ENCODE data around the gene TIMP2.
A peak's percentile ranks its signal among the peaks of the same experiment; 100 is the strongest.

TIMP2 gene

DNA sequence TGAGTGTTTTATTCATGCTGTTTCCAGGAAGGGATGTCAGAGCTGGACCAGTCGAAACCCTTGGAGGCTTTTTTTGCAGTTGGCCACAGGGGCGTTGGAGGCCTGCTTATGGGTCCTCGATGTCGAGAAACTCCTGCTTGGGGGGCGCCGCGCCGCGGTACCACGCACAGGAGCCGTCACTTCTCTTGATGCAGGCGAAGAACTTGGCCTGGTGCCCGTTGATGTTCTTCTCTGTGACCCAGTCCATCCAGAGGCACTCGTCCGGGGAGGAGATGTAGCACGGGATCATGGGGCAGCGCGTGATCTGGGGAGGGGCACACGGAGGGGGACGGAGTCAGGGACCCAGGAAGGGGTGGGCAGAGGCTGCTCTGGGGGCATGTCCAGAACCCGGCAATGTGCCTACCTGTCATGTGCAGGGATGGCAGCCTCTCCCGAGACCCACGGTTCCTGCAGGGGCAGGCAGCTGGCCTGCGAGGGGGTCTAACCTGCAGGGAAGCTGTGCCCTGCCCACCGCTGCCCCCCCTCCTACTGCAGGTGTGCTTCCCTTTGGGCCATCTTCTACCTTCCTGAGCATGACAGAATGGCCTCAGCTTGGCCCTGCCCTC is 69.5 kb downstream of the TIMP2 start:
- Histone ChIP-seq H3K4me1 (ENCODE audit: control insufficient read depth in 1 of 2, insufficient read depth in 2 of 2, low read length in 2 of 2) (no peaks in the 10 kb centered on the region), H3K27me3 (ENCODE audit: low read depth, low read length) (no peaks in the 10 kb centered on the region), H3K27ac (ENCODE audit: low read length) (no peak overlapping the region), H3K4me3 (ENCODE audit: low read depth in 1 of 2, low read length in 2 of 2) (no peak overlapping the region), H3K36me3 (ENCODE audit: control insufficient read depth in 1 of 2, insufficient read depth in 2 of 2, low read length in 2 of 2) (peaks cover 16 to 48% of the 10 kb centered on the region in 2 donors), H3K9me3 (ENCODE audit: control insufficient read depth in 1 of 2, low read length in 2 of 2) (no peaks in the 10 kb centered on the region)

DNA sequence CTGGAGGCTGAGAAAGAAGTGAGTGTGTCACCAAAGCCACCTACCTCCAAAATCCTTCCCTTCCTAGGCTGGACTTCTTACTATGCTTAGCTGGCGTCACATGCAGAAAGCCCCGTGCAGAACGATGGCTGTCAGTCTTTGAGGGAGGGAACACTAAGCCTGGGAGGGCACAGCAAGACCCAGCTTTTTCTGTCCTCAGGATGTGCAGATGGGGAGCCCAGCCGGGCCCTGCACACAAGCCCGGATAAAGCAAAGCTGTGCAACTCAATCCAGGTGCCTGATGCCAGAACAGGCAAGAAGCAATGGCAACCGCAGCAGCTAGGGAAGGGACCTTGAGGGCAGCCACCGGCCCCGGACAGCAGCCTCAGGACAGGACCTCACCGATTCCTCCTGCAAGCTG is 70.7 kb downstream of the TIMP2 start:
- Histone ChIP-seq H3K4me1 (ENCODE audit: control insufficient read depth in 1 of 2, insufficient read depth in 2 of 2, low read length in 2 of 2) (no peaks in the 10 kb centered on the region), H3K36me3 (ENCODE audit: control insufficient read depth in 1 of 2, insufficient read depth in 2 of 2, low read length in 2 of 2) (peaks cover 16 to 44% of the 10 kb centered on the region in 2 donors), H3K27ac (ENCODE audit: low read length) (no peak overlapping the region), H3K4me3 (ENCODE audit: low read depth in 1 of 2, low read length in 2 of 2) (no peak overlapping the region), H3K9me3 (ENCODE audit: control insufficient read depth in 1 of 2, low read length in 2 of 2) (no peaks in the 10 kb centered on the region), H3K27me3 (ENCODE audit: low read depth, low read length) (no peaks in the 10 kb centered on the region)

DNA sequence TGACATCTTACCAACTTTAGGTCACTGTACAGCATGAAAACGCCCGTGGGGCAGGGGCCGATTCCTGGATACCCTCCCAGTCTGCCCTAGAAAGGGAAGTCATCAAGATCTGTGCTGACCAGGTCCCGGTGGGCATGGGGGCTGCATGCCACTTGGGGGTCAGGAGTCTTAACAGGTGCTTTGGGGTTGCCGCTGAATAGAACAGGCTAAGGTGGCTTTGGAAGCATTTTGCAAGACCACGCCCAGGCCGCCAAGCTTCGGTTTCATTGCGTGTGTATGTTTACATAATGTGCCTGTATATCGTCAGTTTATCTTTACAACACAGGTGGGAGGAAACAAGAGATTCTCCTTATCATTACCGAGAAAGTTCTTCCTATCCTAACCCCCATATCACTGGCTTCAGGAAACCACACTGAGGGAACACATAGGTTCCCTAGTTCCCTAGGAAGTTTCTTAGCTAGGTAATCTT is 71.2 kb downstream of the TIMP2 start:
- peaks cover 16 to 44% of the 10 kb centered on the region in 2 donors for H3K36me3 ChIP-seq (ENCODE audit: control insufficient read depth in 1 of 2, insufficient read depth in 2 of 2, low read length in 2 of 2)
- H3K4me3 ChIP-seq (ENCODE audit: low read depth in 1 of 2, low read length in 2 of 2), result no peak overlapping the region
- H3K9me3 ChIP-seq (ENCODE audit: control insufficient read depth in 1 of 2, low read length in 2 of 2), result no peaks in the 10 kb centered on the region
- no peaks in the 10 kb centered on the region for H3K4me1 ChIP-seq (ENCODE audit: control insufficient read depth in 1 of 2, insufficient read depth in 2 of 2, low read length in 2 of 2)
- no peak overlapping the region for H3K27ac ChIP-seq (ENCODE audit: low read length)
- H3K27me3 ChIP-seq (ENCODE audit: low read depth, low read length), result no peaks in the 10 kb centered on the region

DNA sequence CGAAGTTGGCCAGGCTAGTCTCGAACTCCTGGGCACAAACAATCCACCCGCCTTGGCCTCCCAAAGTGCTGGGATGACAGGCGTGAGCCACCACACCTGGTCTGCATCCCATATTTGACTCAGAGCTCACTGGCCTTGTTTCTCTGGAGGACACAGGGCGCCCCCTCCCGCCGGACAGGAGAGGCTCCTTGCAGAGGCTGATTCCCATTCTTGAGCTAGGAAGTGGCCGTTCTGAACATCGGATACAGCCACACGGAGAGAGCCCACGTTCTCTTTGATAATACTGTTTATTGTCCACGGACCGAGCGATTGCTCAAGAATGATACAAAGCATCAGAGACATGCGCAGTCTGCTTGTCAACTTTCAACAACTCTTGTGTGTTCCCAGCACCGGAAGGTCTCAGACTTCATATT is 72.5 kb downstream of the TIMP2 start:
- Histone ChIP-seq H3K36me3 (ENCODE audit: control insufficient read depth in 1 of 2, insufficient read depth in 2 of 2, low read length in 2 of 2) (peaks cover 16 to 44% of the 10 kb centered on the region in 2 donors), H3K4me3 (ENCODE audit: low read depth in 1 of 2, low read length in 2 of 2) (no peak overlapping the region), H3K4me1 (ENCODE audit: control insufficient read depth in 1 of 2, insufficient read depth in 2 of 2, low read length in 2 of 2) (no peaks in the 10 kb centered on the region), H3K27ac (ENCODE audit: low read length) (no peak overlapping the region), H3K9me3 (ENCODE audit: control insufficient read depth in 1 of 2, low read length in 2 of 2) (no peaks in the 10 kb centered on the region), H3K27me3 (ENCODE audit: low read depth, low read length) (no peaks in the 10 kb centered on the region)

DNA sequence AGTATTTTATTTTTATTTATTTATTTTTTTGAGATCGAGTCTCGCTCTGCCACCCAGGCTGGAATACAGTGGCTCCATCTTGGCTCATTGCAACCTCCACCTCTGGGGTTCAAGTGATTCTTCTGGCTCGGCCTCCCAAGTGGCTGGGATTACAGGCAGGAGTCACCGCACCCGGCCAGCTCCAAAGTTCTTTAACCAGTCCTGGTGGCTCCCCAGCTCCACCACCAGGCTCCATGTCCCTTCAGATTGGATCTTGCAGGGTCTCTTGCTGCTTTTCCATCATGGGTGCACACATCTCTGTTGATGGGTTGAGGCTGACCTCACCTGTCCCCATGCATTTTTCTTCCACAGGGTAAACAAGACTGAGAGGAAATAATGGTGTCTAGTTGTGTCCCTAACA is 76.2 kb downstream of the TIMP2 start:
- no peaks in the 10 kb centered on the region for H3K9me3 ChIP-seq (ENCODE audit: control insufficient read depth in 1 of 2, low read length in 2 of 2)
- H3K4me1 ChIP-seq (ENCODE audit: control insufficient read depth in 1 of 2, insufficient read depth in 2 of 2, low read length in 2 of 2), result no peaks in the 10 kb centered on the region
- no peaks in the 10 kb centered on the region for H3K27me3 ChIP-seq (ENCODE audit: low read depth, low read length)
- no peak overlapping the region for H3K27ac ChIP-seq (ENCODE audit: low read length)
- no peak overlapping the region for H3K4me3 ChIP-seq (ENCODE audit: low read depth in 1 of 2, low read length in 2 of 2)
- H3K36me3 ChIP-seq (ENCODE audit: control insufficient read depth in 1 of 2, insufficient read depth in 2 of 2, low read length in 2 of 2), result peaks cover 3 to 13% of the 10 kb centered on the region in 2 donors

DNA sequence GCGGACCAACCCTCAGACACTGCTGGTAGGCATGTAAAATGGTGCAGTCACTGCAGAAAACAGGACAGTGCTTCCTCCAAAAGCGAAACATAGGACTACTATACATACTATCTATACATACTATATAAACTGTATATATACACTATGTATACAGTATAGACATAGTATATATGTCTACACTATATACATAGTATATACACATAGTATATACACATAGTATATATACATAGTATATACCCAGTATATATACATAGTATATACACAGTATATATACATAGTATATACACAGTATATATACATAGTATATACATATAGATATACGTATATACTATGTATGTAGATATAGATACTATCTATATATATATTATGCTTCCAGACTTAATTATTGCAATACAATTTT is 78.1 kb downstream of the TIMP2 start:
- Histone ChIP-seq H3K27ac (ENCODE audit: low read length) (no peak overlapping the region), H3K4me1 (ENCODE audit: control insufficient read depth in 1 of 2, insufficient read depth in 2 of 2, low read length in 2 of 2) (no peaks in the 10 kb centered on the region), H3K9me3 (ENCODE audit: control insufficient read depth in 1 of 2, low read length in 2 of 2) (no peaks in the 10 kb centered on the region), H3K4me3 (ENCODE audit: low read depth in 1 of 2, low read length in 2 of 2) (no peak overlapping the region), H3K27me3 (ENCODE audit: low read depth, low read length) (no peaks in the 10 kb centered on the region), H3K36me3 (ENCODE audit: control insufficient read depth in 1 of 2, insufficient read depth in 2 of 2, low read length in 2 of 2) (no peaks in the 10 kb centered on the region)

DNA sequence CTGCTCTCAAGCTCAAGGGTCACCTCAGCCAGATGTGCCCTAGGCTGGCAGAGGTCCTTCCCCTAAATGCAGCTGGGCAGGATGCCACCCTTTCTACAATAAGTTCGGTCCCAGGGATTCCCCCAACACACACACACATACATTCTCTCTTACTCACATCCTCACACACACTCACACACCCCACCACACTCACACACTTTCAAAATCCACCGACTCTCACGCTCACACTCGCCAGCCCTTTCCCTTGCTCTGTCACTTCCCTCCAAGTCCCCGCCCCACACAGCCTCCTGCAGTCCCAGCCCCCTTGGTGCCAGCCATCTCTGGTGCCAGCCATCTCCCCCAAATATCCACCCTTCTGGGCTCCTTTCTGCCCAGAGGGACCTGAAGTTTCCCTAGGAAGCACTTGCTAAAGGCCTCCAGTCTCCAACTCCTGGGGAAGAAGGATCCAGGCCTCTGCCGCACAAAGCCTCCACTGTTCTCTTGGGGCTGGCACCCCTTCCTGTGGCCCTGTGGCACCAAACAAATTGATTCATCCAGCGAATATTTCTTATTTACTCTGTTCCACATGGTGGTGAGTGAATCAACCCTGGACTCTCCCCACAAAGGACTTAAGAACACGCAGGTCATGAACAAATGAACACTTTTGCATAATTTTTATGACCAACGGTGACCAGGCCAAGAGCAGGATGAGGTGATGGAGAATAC is 80.7 kb downstream of the TIMP2 start:
- no peak overlapping the region for H3K4me3 ChIP-seq (ENCODE audit: low read depth in 1 of 2, low read length in 2 of 2)
- no peak overlapping the region for H3K27ac ChIP-seq (ENCODE audit: low read length)
- peaks cover 7 to 10% of the 10 kb centered on the region in 2 donors for H3K4me1 ChIP-seq (ENCODE audit: control insufficient read depth in 1 of 2, insufficient read depth in 2 of 2, low read length in 2 of 2)
- no peaks in the 10 kb centered on the region for H3K9me3 ChIP-seq (ENCODE audit: control insufficient read depth in 1 of 2, low read length in 2 of 2)
- no peaks in the 10 kb centered on the region for H3K27me3 ChIP-seq (ENCODE audit: low read depth, low read length)
- peaks cover 0 to 4% of the 10 kb centered on the region in 2 donors for H3K36me3 ChIP-seq (ENCODE audit: control insufficient read depth in 1 of 2, insufficient read depth in 2 of 2, low read length in 2 of 2)

DNA sequence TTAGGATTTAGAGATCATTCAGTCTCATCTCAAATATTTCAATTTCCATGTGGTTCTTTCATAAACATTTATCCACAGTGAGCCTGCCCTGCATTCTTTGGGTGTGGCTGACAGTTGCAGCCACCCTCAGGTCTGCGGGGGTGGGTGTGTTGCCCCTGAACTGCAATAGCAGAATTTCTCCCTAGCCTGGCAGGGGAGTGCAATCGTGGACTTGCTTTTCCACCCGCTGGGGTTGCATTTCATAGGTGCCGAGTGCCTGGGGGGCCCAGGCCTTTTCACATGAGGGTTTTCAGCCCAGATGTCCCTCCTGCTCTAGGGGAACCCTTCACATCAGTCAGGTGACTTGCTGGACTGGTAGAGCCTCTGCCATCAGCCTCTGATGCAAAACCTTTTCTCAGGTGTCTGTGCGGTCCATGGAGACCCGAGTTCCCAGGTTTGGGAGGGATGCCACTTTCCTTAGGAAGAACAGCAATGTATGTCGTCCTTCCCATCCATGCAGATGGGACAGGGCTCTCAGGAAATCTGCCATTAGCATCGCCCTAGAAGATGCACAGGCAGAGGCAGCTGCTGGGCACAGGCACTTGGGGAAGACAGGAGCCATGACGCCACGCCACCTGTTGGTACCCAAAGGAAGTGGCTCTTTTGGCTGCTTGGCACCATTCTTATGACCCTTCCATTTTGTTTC is 82.2 kb downstream of the TIMP2 start:
- Histone ChIP-seq H3K27ac (ENCODE audit: low read length) (no peak overlapping the region), H3K36me3 (ENCODE audit: control insufficient read depth in 1 of 2, insufficient read depth in 2 of 2, low read length in 2 of 2) (peaks cover 0 to 4% of the 10 kb centered on the region in 2 donors), H3K27me3 (ENCODE audit: low read depth, low read length) (no peaks in the 10 kb centered on the region), H3K4me1 (ENCODE audit: control insufficient read depth in 1 of 2, insufficient read depth in 2 of 2, low read length in 2 of 2) (peaks cover 15 to 22% of the 10 kb centered on the region in 2 donors), H3K4me3 (ENCODE audit: low read depth in 1 of 2, low read length in 2 of 2) (no peak overlapping the region), H3K9me3 (ENCODE audit: control insufficient read depth in 1 of 2, low read length in 2 of 2) (no peaks in the 10 kb centered on the region)

DNA sequence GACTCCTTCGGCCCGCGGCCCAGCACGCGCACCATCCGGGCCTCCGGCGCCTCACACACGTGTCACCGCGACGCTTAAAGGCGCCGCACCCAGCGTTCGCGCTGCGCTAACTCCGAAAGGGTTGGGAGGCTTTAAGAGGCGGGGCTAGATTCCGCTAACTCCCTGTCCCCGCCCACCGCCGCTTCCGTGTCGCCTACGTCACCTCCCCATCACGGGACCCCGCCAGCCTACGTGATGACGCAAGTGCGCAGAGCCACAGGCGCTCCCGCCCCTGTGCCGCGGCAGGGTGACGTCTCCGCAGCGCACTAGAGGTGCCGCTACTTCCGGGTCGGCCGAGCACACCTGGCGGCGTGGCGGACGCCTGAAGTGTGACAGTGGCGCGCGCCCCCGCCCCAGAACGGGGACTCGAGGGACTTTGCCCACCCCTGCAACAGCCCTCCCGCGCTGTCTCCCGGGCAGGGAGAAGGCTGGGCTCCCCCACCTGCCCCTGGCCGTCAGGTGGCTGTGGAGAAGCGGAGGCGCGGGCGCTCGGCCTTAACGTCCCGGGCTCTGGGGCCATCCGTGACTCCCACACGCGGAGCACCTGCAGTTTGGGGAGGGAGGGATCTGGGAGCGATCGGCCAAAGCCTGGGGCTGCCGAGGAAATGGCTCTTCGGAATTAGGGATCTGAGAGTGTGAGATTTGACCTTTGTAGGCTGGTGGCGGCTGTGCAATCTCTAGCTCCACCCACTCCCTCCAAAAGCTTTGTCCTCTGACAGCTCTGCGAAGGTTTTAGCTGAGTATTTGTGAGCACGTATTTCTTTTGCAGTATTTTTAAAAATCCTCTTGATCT is 84.2 kb downstream of the TIMP2 start, which contains the start of gene USP36:
USP36 (minus strand) TSS at position 35 of the 832 bp plus-strand sequence. CDS start 4,451 bp downstream, outside the sequence.
- Histone ChIP-seq H3K4me3 (ENCODE audit: low read depth in 1 of 2, low read length in 2 of 2) (peak within 1 kb of the TSS; percentile 77 to 79), H3K9me3 (ENCODE audit: control insufficient read depth in 1 of 2, low read length in 2 of 2) (no peaks in the 10 kb centered on the region), H3K27ac (ENCODE audit: low read length) (peak within 1 kb of the TSS; percentile 94), H3K4me1 (ENCODE audit: control insufficient read depth in 1 of 2, insufficient read depth in 2 of 2, low read length in 2 of 2) (peaks cover 15 to 22% of the 10 kb centered on the region in 2 donors), H3K36me3 (ENCODE audit: control insufficient read depth in 1 of 2, insufficient read depth in 2 of 2, low read length in 2 of 2) (peaks cover 17% of the 10 kb centered on the region in 2 donors), H3K27me3 (ENCODE audit: low read depth, low read length) (no peaks in the 10 kb centered on the region)

DNA sequence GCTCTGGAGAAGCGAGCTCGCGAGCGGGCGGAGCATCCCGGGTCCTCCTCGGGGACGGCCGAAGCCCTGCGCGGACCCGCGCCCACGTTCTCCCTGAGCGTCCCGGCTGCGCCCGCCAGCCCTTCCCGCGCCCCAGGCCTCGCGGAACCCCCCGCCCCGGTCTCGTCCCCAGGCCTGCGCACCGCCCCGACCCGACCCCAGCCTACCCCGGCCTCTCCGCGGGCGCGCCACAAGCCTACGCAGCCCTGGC is 84.7 kb downstream of the TIMP2 start:
- peak overlapping the region; percentile 74 to 79 for H3K4me3 ChIP-seq (ENCODE audit: low read depth in 1 of 2, low read length in 2 of 2)
- H3K9me3 ChIP-seq (ENCODE audit: control insufficient read depth in 1 of 2, low read length in 2 of 2), result no peaks in the 10 kb centered on the region
- H3K4me1 ChIP-seq (ENCODE audit: control insufficient read depth in 1 of 2, insufficient read depth in 2 of 2, low read length in 2 of 2), result peaks cover 15 to 22% of the 10 kb centered on the region in 2 donors
- peaks cover 22 to 23% of the 10 kb centered on the region in 2 donors for H3K36me3 ChIP-seq (ENCODE audit: control insufficient read depth in 1 of 2, insufficient read depth in 2 of 2, low read length in 2 of 2)
- H3K27ac ChIP-seq (ENCODE audit: low read length), result peak overlapping the region; percentile 91
- H3K27me3 ChIP-seq (ENCODE audit: low read depth, low read length), result no peaks in the 10 kb centered on the region
